ENCODE results near the gene PIK3R6. TPM values are rescaled to one million over a fixed set of nuclear protein-coding genes. Genes with fewer than 3 reads are reported as not detected.

Gene PIK3R6
- total and polyA plus RNA-seq, 2 experiments from 2014 or later, result 0.11 to 0.24 TPM

DNA sequence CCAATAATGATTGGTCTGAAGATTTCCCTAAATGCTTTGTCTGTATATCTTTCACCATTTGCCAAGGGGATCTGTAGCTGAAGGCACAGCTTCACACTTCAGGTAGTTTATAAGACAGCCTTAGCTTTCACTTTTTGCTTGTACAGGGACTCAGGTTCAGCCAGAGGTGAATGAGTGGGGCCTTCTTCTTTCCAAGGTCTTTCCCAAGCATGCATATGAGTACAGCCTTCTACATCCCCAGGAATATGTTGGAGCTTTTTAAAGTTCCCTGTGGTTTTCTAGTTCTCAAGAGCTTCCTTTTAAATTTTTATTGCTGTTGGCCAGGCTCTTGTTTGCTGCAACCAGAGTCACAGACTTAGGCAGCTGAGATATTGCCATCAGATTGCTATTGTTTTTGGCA, 91.2 kb downstream of the PIK3R6 start (continued):
- TF ChIP-seq, protein P1, sequence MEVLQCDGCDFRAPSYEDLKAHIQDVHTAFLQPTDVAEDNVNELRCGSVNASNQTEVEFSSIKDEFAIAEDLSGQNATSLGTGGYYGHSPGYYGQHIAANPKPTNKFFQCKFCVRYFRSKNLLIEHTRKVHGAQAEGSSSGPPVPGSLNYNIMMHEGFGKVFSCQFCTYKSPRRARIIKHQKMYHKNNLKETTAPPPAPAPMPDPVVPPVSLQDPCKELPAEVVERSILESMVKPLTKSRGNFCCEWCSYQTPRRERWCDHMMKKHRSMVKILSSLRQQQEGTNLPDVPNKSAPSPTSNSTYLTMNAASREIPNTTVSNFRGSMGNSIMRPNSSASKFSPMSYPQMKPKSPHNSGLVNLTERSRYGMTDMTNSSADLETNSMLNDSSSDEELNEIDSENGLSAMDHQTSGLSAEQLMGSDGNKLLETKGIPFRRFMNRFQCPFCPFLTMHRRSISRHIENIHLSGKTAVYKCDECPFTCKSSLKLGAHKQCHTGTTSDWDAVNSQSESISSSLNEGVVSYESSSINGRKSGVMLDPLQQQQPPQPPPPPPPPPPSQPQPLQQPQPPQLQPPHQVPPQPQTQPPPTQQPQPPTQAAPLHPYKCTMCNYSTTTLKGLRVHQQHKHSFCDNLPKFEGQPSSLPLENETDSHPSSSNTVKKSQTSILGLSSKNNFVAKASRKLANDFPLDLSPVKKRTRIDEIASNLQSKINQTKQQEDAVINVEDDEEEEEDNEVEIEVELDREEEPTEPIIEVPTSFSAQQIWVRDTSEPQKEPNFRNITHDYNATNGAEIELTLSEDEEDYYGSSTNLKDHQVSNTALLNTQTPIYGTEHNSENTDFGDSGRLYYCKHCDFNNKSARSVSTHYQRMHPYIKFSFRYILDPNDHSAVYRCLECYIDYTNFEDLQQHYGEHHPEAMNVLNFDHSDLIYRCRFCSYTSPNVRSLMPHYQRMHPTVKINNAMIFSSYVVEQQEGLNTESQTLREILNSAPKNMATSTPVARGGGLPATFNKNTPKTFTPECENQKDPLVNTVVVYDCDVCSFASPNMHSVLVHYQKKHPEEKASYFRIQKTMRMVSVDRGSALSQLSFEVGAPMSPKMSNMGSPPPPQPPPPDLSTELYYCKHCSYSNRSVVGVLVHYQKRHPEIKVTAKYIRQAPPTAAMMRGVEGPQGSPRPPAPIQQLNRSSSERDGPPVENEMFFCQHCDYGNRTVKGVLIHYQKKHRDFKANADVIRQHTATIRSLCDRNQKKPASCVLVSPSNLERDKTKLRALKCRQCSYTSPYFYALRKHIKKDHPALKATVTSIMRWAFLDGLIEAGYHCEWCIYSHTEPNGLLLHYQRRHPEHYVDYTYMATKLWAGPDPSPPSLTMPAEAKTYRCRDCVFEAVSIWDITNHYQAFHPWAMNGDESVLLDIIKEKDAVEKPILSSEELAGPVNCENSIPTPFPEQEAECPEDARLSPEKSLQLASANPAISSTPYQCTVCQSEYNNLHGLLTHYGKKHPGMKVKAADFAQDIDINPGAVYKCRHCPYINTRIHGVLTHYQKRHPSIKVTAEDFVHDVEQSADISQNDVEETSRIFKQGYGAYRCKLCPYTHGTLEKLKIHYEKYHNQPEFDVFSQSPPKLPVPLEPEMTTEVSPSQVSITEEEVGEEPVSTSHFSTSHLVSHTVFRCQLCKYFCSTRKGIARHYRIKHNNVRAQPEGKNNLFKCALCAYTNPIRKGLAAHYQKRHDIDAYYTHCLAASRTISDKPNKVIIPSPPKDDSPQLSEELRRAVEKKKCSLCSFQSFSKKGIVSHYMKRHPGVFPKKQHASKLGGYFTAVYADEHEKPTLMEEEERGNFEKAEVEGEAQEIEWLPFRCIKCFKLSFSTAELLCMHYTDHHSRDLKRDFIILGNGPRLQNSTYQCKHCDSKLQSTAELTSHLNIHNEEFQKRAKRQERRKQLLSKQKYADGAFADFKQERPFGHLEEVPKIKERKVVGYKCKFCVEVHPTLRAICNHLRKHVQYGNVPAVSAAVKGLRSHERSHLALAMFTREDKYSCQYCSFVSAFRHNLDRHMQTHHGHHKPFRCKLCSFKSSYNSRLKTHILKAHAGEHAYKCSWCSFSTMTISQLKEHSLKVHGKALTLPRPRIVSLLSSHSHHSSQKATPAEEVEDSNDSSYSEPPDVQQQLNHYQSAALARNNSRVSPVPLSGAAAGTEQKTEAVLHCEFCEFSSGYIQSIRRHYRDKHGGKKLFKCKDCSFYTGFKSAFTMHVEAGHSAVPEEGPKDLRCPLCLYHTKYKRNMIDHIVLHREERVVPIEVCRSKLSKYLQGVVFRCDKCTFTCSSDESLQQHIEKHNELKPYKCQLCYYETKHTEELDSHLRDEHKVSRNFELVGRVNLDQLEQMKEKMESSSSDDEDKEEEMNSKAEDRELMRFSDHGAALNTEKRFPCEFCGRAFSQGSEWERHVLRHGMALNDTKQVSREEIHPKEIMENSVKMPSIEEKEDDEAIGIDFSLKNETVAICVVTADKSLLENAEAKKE (CRISPR knock-in tag; IDR thresholded peaks at IDR 0.05), result no peak

DNA sequence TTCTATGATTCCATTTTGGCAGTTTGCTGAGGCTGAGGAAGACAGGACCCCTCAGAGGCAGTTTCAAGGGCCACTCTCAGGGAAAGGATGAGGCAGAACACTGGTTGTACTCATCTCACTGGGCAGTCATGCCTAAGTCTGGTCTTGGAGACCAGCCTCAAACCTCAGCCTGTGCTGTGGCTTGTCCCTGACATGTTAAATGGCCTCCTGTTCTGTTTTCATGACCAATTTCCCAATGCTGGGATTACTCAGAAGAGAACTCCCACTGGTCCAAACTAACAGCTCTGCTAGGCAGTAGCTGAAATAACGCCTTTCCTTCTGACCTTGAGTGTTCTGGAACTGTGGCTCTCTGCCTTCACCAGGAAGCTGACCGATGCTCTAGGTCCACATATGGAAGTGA, 100.7 kb downstream of the PIK3R6 start:
- Mint-ChIP-seq H3K9me3 (peaks cover 11% of the 10 kb centered on the region), H3K4me3 (no peak overlapping the region), H3K27ac (no peak overlapping the region), H3K4me1 (peaks cover 9% of the 10 kb centered on the region; the same call in 2 of the 3 replicates), H3K36me3 (ENCODE audit: low read depth) (no peaks in the 10 kb centered on the region), H3K27me3 (ENCODE audit: insufficient read depth, low read depth, poor library complexity) (peaks cover 1% of the 10 kb centered on the region)
- H3K27me3 ChIP-seq (ENCODE audit: insufficient read depth), result no peaks in the 10 kb centered on the region
- no peaks in the 10 kb centered on the region for H3F3A ChIP-seq (replicated peaks; ENCODE audit: low read depth)
- no peaks in the 10 kb centered on the region for H3K9me2 ChIP-seq (ENCODE audit: insufficient read depth)
- H3K4me2 ChIP-seq, result no peak overlapping the region
- DNase-seq (ENCODE audit: low spot score) (no peak), ATAC-seq (no peak)
- no peak overlapping the region; the same call in 1 of the 2 replicates for H2AFZ ChIP-seq
- H3K79me2 ChIP-seq (replicated peaks; ENCODE audit: insufficient read depth), result no peaks in the 10 kb centered on the region
- H4K20me1 ChIP-seq (replicated peaks; ENCODE audit: insufficient read depth), result no peaks in the 10 kb centered on the region
- H3K4me3 ChIP-seq, result no peak overlapping the region
- TF ChIP-seq EZH2 (IDR thresholded peaks at IDR 0.05; ENCODE audit: low read depth, unreplicated experiment), result no peak
- TF ChIP-seq POLR2AphosphoS5 (IDR thresholded peaks at IDR 0.05; ENCODE audit: low read depth), result no peak
- no peak for TF ChIP-seq JUNB (IDR thresholded peaks at IDR 0.05; ENCODE audit: unreplicated experiment)
- TF ChIP-seq, protein P2, sequence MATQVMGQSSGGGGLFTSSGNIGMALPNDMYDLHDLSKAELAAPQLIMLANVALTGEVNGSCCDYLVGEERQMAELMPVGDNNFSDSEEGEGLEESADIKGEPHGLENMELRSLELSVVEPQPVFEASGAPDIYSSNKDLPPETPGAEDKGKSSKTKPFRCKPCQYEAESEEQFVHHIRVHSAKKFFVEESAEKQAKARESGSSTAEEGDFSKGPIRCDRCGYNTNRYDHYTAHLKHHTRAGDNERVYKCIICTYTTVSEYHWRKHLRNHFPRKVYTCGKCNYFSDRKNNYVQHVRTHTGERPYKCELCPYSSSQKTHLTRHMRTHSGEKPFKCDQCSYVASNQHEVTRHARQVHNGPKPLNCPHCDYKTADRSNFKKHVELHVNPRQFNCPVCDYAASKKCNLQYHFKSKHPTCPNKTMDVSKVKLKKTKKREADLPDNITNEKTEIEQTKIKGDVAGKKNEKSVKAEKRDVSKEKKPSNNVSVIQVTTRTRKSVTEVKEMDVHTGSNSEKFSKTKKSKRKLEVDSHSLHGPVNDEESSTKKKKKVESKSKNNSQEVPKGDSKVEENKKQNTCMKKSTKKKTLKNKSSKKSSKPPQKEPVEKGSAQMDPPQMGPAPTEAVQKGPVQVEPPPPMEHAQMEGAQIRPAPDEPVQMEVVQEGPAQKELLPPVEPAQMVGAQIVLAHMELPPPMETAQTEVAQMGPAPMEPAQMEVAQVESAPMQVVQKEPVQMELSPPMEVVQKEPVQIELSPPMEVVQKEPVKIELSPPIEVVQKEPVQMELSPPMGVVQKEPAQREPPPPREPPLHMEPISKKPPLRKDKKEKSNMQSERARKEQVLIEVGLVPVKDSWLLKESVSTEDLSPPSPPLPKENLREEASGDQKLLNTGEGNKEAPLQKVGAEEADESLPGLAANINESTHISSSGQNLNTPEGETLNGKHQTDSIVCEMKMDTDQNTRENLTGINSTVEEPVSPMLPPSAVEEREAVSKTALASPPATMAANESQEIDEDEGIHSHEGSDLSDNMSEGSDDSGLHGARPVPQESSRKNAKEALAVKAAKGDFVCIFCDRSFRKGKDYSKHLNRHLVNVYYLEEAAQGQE (IDR thresholded peaks at IDR 0.05; ENCODE audit: unreplicated experiment), result no peak
- TF ChIP-seq, protein P3, sequence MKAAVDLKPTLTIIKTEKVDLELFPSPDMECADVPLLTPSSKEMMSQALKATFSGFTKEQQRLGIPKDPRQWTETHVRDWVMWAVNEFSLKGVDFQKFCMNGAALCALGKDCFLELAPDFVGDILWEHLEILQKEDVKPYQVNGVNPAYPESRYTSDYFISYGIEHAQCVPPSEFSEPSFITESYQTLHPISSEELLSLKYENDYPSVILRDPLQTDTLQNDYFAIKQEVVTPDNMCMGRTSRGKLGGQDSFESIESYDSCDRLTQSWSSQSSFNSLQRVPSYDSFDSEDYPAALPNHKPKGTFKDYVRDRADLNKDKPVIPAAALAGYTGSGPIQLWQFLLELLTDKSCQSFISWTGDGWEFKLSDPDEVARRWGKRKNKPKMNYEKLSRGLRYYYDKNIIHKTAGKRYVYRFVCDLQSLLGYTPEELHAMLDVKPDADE (IDR thresholded peaks at IDR 0.05), result no peak
- no peak overlapping the region for H3K27ac ChIP-seq (ENCODE audit: low read depth)
- no peaks in the 10 kb centered on the region for H3K36me3 ChIP-seq (ENCODE audit: insufficient read depth)
- H3K4me1 ChIP-seq (ENCODE audit: insufficient read depth), result peaks cover 10% of the 10 kb centered on the region; the same call in 1 of the 2 replicates
